ENCODE measurements around the gene RASSF7.

Gene RASSF7

DNA sequence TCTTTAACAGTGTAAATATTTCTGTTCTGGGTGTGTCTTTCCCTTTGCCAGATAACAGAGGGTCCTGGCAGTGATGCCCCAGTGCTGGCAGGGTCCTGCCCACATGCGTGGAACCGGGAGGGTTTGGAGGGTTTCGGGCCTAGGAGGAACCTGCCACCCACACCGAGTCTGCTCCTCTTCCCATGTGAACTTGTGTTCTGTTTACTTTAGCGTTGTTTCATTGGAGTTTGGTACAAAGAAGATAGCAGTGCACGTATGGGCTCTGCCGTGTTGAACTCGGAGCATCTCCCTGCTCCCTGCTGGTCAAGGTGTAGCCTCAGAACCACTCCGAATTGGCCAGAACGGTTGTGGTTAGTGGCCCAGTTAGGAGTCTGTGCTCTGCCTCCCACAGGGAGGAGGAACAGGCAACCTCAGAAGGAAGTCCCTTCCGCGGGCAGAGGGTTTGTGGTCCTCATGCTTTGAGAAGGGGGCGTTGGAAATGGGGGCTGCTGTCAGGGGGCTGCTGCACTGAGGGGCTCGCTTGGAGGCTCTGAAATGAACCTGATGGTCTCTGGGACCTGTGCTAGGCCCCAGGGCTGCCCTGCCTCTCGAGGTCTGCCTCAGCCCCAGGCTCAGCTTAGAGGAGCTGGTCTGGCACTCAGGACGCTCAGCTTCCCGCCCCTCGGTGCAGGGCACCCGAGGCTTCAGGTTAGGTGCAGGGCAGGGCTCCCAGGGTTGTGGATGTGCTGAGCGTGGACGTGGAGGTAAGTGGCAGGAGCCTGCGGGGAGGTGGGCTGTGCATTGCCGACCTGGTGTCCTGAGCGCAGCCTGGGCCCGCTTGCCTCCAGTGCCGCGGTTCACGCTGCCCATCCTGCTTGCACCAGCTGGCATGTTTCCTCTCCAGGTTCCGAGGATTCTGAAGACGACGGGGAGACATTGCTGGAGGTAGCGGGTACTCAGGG is 25.9 kb downstream of the RASSF7 start:
- H3K4me3 ChIP-seq (replicated peaks; ENCODE audit: low read depth, low read length) = no peak overlapping the region
- no peak for DNase-seq (ENCODE audit: extremely low read depth, insufficient read length)
- no peaks in the 10 kb centered on the region for H3K27me3 ChIP-seq (replicated peaks; ENCODE audit: control insufficient read depth, insufficient read depth, low read length)
- H3K36me3 ChIP-seq (ENCODE audit: control insufficient read depth, insufficient read depth, low read length) = peaks cover 45% of the 10 kb centered on the region
- no peak for TF ChIP-seq CTCF (IDR thresholded peaks at IDR 0.05; ENCODE audit: insufficient read depth, low read length, poor library complexity, severe bottlenecking)

DNA sequence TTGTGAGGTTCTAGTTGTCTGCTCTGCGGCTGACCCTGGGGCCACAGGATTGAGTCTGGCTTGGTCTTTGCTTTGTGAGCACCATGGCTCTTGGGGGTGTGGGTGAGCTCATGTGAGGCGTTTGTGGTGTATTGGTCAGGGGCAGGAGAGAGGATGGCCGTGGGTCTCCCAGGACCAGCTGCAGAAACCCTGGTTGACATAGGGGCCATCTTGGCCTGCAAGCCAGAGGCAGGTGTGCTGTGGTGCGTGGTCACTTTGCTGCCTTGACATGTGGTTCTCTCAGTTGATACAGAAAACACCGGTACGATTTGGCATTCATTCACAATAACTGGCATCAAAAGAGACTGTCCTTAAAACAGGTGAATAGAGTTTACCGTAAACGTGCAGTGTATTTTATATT is 26.8 kb downstream of the RASSF7 start:
- Histone ChIP-seq H3K4me3 (replicated peaks; ENCODE audit: low read depth, low read length) (no peak overlapping the region), H3K36me3 (ENCODE audit: control insufficient read depth, insufficient read depth, low read length) (peaks cover 44% of the 10 kb centered on the region)

DNA sequence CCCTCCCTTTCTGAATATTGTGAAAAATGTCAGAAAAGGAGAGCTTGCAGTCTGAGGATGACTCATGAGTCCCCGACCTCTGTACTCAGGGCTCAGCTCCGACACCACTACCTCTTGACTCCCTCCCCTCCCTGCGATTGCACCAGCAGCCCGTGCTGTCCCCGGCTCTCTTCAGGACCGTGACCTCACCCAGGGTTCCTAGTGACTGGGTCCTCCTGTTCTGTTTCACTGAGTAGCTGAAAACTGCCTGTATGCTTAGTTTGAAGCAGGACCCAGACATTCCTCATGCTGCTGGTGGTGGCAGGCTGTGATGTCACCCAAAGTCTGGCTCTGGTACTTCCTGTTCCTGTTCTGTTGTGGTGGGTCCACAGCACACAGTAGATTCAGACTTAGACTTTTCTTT is 27.2 kb downstream of the RASSF7 start:
- no peak for DNase-seq (ENCODE audit: extremely low read depth, insufficient read length)
- Histone ChIP-seq H3K36me3 (ENCODE audit: control insufficient read depth, insufficient read depth, low read length) (peaks cover 47% of the 10 kb centered on the region), H3K27me3 (replicated peaks; ENCODE audit: control insufficient read depth, insufficient read depth, low read length) (no peaks in the 10 kb centered on the region)

More for the DNA sequence above, 26.8 kb downstream of the RASSF7 start:
- no peak for TF ChIP-seq CTCF (IDR thresholded peaks at IDR 0.05; ENCODE audit: insufficient read depth, low read length, poor library complexity, severe bottlenecking)
- DNase-seq (ENCODE audit: extremely low read depth, insufficient read length) = no peak
- no peaks in the 10 kb centered on the region for H3K27me3 ChIP-seq (replicated peaks; ENCODE audit: control insufficient read depth, insufficient read depth, low read length)

GRCh38 chr11:589798-590197 is 29.0 kb downstream of the RASSF7 start:
- peaks cover 47% of the 10 kb centered on the region for H3K36me3 ChIP-seq (ENCODE audit: control insufficient read depth, insufficient read depth, low read length)
- no peak for DNase-seq (ENCODE audit: extremely low read depth, insufficient read length)
- H3K4me3 ChIP-seq (replicated peaks; ENCODE audit: low read depth, low read length) = no peak overlapping the region
- no peak for TF ChIP-seq CTCF (IDR thresholded peaks at IDR 0.05; ENCODE audit: insufficient read depth, low read length, poor library complexity, severe bottlenecking)
- H3K27me3 ChIP-seq (replicated peaks; ENCODE audit: control insufficient read depth, insufficient read depth, low read length) = no peaks in the 10 kb centered on the region

More for the DNA sequence above, 27.2 kb downstream of the RASSF7 start:
- no peak for TF ChIP-seq CTCF (IDR thresholded peaks at IDR 0.05; ENCODE audit: insufficient read depth, low read length, poor library complexity, severe bottlenecking)
- no peak overlapping the region for H3K4me3 ChIP-seq (replicated peaks; ENCODE audit: low read depth, low read length)

GRCh38 chr11:590997-591396 is 30.2 kb downstream of the RASSF7 start:
- no peak for TF ChIP-seq CTCF (IDR thresholded peaks at IDR 0.05; ENCODE audit: insufficient read depth, low read length, poor library complexity, severe bottlenecking)
- Histone ChIP-seq H3K36me3 (ENCODE audit: control insufficient read depth, insufficient read depth, low read length) (peaks cover 51% of the 10 kb centered on the region), H3K4me3 (replicated peaks; ENCODE audit: low read depth, low read length) (no peak overlapping the region), H3K27me3 (replicated peaks; ENCODE audit: control insufficient read depth, insufficient read depth, low read length) (no peaks in the 10 kb centered on the region)
- DNase-seq (ENCODE audit: extremely low read depth, insufficient read length) = no peak
